Heart left ventricle (tissue), 13 donors: ENCODE data around the gene GGTA1.

ENCODE experiments used
- CTCF ChIP-seq, 12 donors: fragments of 200-600 bp; sonication (generic) in 4 of 12; IDR thresholded peaks; one replicate each; pipeline versions ENCODE4 v1.5.0 to v1.8.0; 2018 to 2022; ENCODE audit warnings: antibody characterized with exemption in 12 of 12, mild to moderate bottlenecking in 5 of 12
- POLR2A ChIP-seq, 2 donors: fragments of 450-650 bp; IDR thresholded peaks; one replicate each; pipeline ENCODE4 v1.6.1; 2017; ENCODE audit warnings: antibody characterized with exemption in 2 of 2, mild to moderate bottlenecking in 2 of 2, moderate library complexity in 2 of 2
- donor health status: ischemic (EF 13 %, LVEDD 7.1; RV severe dilation, severe dysfunction).
- donor health status: DM: no; HTN: yes; CAD: no.
- donor health status: DM: no; HTN: no; CAD: no.
- donor health status: ischemic (EF 25% LVEDD 6.9; RV normal size, moderate dysfunction).
- donor health status: ischemic (EF 25% LVEDD 5.7; RV mildly dilated, moderate dysfunction).
- donor health status: ischemic (EF 35%, LVEDD 5.7; RV mildly dilated, moderate dysfunction).
- donor health status: nonischemic (EF 11% LVEDD 7.7; RV severe dilation, severe dysfunction).
- donor health status: DM: yes; HTN: yes; CAD: no.
- donor health status: PGD.
- donor health status: ischemic (EF 29% LVEDD 5.4; RV normal size, mild dysfunction).
- donor health status: nonischemic (EF 23%, LVEDD 6.1; RV moderate dilation, normal function).

- TF ChIP-seq CTCF (IDR thresholded peaks at IDR 0.05) (no peak), POLR2A (IDR thresholded peaks at IDR 0.05) (no peak)
These were observed 9.5 kb upstream of the GGTA1 start for GRCh38 chr9:121509180-121509579.
